CD4-positive, alpha-beta memory T cell (primary cell): ENCODE measurements around the gene RHOBTB3. TPM values are rescaled to one million over a fixed set of nuclear protein-coding genes. Genes with fewer than 3 reads are reported as not detected.
A peak's percentile ranks its signal among the peaks of the same experiment; 100 is the strongest.

ENCODE experiments used
- CTCF ChIA-PET: fragments of 350-600 bp; sonication (Branson Sonifier 250); formaldehyde crosslinking; loops from one replicate; lab custom pipeline; 2021; ENCODE audit warnings: inconsistent platforms; ENCODE audit not compliant: partially characterized antibody; lab: Charles Lee
- POLR2A ChIA-PET: fragments of 350-600 bp; sonication (Branson Sonifier 250); formaldehyde crosslinking; loops from one replicate; lab custom pipeline; 2021; ENCODE audit not compliant: partially characterized antibody; lab: Charles Lee
- DNase-seq, 5 donors: peaks; one replicate each; pipeline versions ENCODE4 v3.0.0 to v3.0.0-alpha.2; 2020 to 2022; ENCODE audit warnings: mixed read lengths in 1 of 5
- H3K27ac ChIP-seq: one replicate; pipeline ENCODE4 v1.7.0; 2013; ENCODE audit warnings: low read depth, low read length
- H3K27me3 ChIP-seq: 2 replicates; pipeline ENCODE4 v1.7.0; 2013; ENCODE audit warnings: mild to moderate bottlenecking, low read length, moderate library complexity; ENCODE audit not compliant: insufficient read depth
- H3K36me3 ChIP-seq: 2 replicates; pipeline ENCODE4 v1.7.0; 2013; ENCODE audit warnings: mild to moderate bottlenecking, low read length, moderate library complexity; ENCODE audit not compliant: insufficient read depth
- H3K4me1 ChIP-seq: 2 replicates; pipeline ENCODE4 v1.7.0; 2013; ENCODE audit warnings: mild to moderate bottlenecking, low read length, moderate library complexity; ENCODE audit not compliant: insufficient read depth
- H3K4me3 ChIP-seq, 2 donors: one replicate each; pipeline ENCODE4 v1.7.0; 2013; ENCODE audit warnings: low read length in 2 of 2, mild to moderate bottlenecking in 1 of 2
- H3K9me3 ChIP-seq, 2 donors: one replicate each; pipeline ENCODE4 v1.7.0; 2013; ENCODE audit warnings: low read length in 2 of 2, control low read depth in 1 of 2; ENCODE audit not compliant: control insufficient read depth in 1 of 2
- H3K27ac Mint-ChIP-seq, 7 donors: one replicate each; pipeline ENCODE4 v1.8.0; 2020 to 2021; ENCODE audit warnings: mixed read lengths in 7 of 7, mild to moderate bottlenecking in 6 of 7, inconsistent platforms in 3 of 7, moderate library complexity in 3 of 7
- H3K27me3 Mint-ChIP-seq, 2 donors: one replicate each; pipeline ENCODE4 v1.8.0; 2020 to 2021; ENCODE audit warnings: mixed read lengths in 2 of 2
- H3K36me3 Mint-ChIP-seq, 2 donors: one replicate each; pipeline ENCODE4 v1.8.0; 2020 to 2021; ENCODE audit warnings: mixed read lengths in 2 of 2, inconsistent platforms in 1 of 2, mild to moderate bottlenecking in 1 of 2
- H3K4me1 Mint-ChIP-seq, 4 donors: one replicate each; pipeline ENCODE4 v1.8.0; 2020 to 2021; ENCODE audit warnings: mixed read lengths in 4 of 4, mild to moderate bottlenecking in 1 of 4
- H3K4me3 Mint-ChIP-seq, 8 donors: one replicate each; pipeline ENCODE4 v1.8.0; 2020 to 2021; ENCODE audit warnings: mixed read lengths in 8 of 8, mild to moderate bottlenecking in 7 of 8, moderate library complexity in 6 of 8, inconsistent platforms in 3 of 8
- H3K9me3 Mint-ChIP-seq, 8 donors: one replicate each; pipeline ENCODE4 v1.8.0; 2020 to 2021; ENCODE audit warnings: mixed read lengths in 8 of 8, mild to moderate bottlenecking in 5 of 8, inconsistent platforms in 3 of 8, moderate library complexity in 1 of 8
- intact Hi-C: fragments of 100-400 bp; cut with micrococcal nuclease; formaldehyde crosslinking; loops from one replicate; pipeline ENCODE4 v1.15.1; 2023
- polyA plus RNA-seq, 2 donors: library from polyadenylated mRNA; unstranded; fragments of 300-500 nt; fragmentation: Illumina TruSeq; gene quantifications; one replicate each; pipeline ENCODE4 v1.2.3, GENCODE V29; 2021
- total RNA-seq, 2 experiments: library from RNA; stranded (reverse); gene quantifications; one replicate each; pipeline ENCODE4 v1.2.3, GENCODE V29; 2021

Gene RHOBTB3
- total and polyA plus RNA-seq, 4 experiments from 2014 or later = 0.32 to 1.8 (median 1.1) TPM

GRCh38 chr5:95734187-95734586 is 3.1 kb downstream of the RHOBTB3 start:
- Histone ChIP-seq H3K9me3 (no peaks in the 10 kb centered on the region), H3K27me3 (peaks cover 17% of the 10 kb centered on the region), H3K4me3 (no peak overlapping the region), H3K36me3 (no peaks in the 10 kb centered on the region), H3K4me1 (peaks cover 11% of the 10 kb centered on the region), H3K27ac (no peak overlapping the region)
- H3K4me3 Mint-ChIP-seq = peak overlapping the region in 1 of 8 donors; percentile 22
- no peak overlapping the region for H3K27ac Mint-ChIP-seq
- DNase-seq = no peak
- ChIA-PET CTCF (interaction anchor here (1.7 kb wide), 1 partner anchor 47 kb away, joined by 5 read pairs; no protein-coding TSS in a partner anchor), POLR2A (interaction anchor here (0.8 kb wide), 1 partner anchor 11 kb away, joined by 3 read pairs; no protein-coding TSS in a partner anchor)
- H3K9me3 Mint-ChIP-seq = no peaks in the 10 kb centered on the region
- H3K27me3 Mint-ChIP-seq = peaks cover 37 to 45% of the 10 kb centered on the region in 2 donors
- intact Hi-C loops = no loop called here
- no peaks in the 10 kb centered on the region for H3K36me3 Mint-ChIP-seq
- peaks cover 1 to 18% (median 15%) of the 10 kb centered on the region in 4 donors for H3K4me1 Mint-ChIP-seq

GRCh38 chr5:95734906-95735305 is 3.8 kb downstream of the RHOBTB3 start:
- Histone ChIP-seq H3K9me3 (no peaks in the 10 kb centered on the region), H3K27ac (no peak overlapping the region), H3K27me3 (peaks cover 17% of the 10 kb centered on the region), H3K4me1 (peaks cover 11% of the 10 kb centered on the region), H3K36me3 (no peaks in the 10 kb centered on the region), H3K4me3 (no peak overlapping the region)
- Mint-ChIP-seq H3K27ac (no peak overlapping the region), H3K27me3 (peaks cover 37 to 41% of the 10 kb centered on the region in 2 donors), H3K9me3 (no peaks in the 10 kb centered on the region), H3K4me1 (peaks cover 1 to 16% (median 14%) of the 10 kb centered on the region in 4 donors), H3K36me3 (no peaks in the 10 kb centered on the region), H3K4me3 (no peak overlapping the region)
- ChIA-PET CTCF (interaction anchor here (0.8 to 1.7 kb wide), 4 partner anchors 10 to 384 kb away, joined by 3 to 5 read pairs (median 4); no protein-coding TSS in a partner anchor), POLR2A (interaction anchor here (0.8 kb wide), 1 partner anchor 11 kb away, joined by 3 read pairs; no protein-coding TSS in a partner anchor)
- intact Hi-C loops = no loop called here
- no peak for DNase-seq

- no peak overlapping the region for H3K4me3 ChIP-seq
- Mint-ChIP-seq H3K36me3 (no peaks in the 10 kb centered on the region), H3K4me1 (peaks cover 1 to 13% (median 11%) of the 10 kb centered on the region in 4 donors), H3K27me3 (peaks cover 32 to 36% of the 10 kb centered on the region in 2 donors), H3K27ac (no peak overlapping the region), H3K9me3 (no peaks in the 10 kb centered on the region), H3K4me3 (no peak overlapping the region)
- H3K9me3 ChIP-seq = no peaks in the 10 kb centered on the region
- ChIA-PET POLR2A (no interaction called here), CTCF (interaction anchor here (0.8 to 1.4 kb wide), 3 partner anchors 10 to 384 kb away, joined by 3 to 4 read pairs (median 3); no protein-coding TSS in a partner anchor)
- H3K4me1 ChIP-seq = peaks cover 10% of the 10 kb centered on the region
- H3K27me3 ChIP-seq = peaks cover 17% of the 10 kb centered on the region
- H3K36me3 ChIP-seq = no peaks in the 10 kb centered on the region
- no peak overlapping the region for H3K27ac ChIP-seq
- DNase-seq = no peak
- intact Hi-C loops = no loop called here
Observed at GRCh38 chr5:95735406-95735805, 4.3 kb downstream of the RHOBTB3 start.

- H3K36me3 ChIP-seq = no peaks in the 10 kb centered on the region
- intact Hi-C loops = no loop called here
- no peaks in the 10 kb centered on the region for H3K4me1 Mint-ChIP-seq
- H3K4me3 ChIP-seq = no peak overlapping the region
- no peak overlapping the region for H3K27ac Mint-ChIP-seq
- no peak overlapping the region for H3K4me3 Mint-ChIP-seq
- no peaks in the 10 kb centered on the region for H3K36me3 Mint-ChIP-seq
- peaks cover 8% of the 10 kb centered on the region for H3K27me3 ChIP-seq
- ChIA-PET POLR2A (no interaction called here), CTCF (no interaction called here)
- H3K27me3 Mint-ChIP-seq = peaks cover 15 to 20% of the 10 kb centered on the region in 2 donors
- H3K27ac ChIP-seq = no peak overlapping the region
- no peaks in the 10 kb centered on the region for H3K9me3 Mint-ChIP-seq
- no peak for DNase-seq
- H3K4me1 ChIP-seq = no peaks in the 10 kb centered on the region
- no peaks in the 10 kb centered on the region for H3K9me3 ChIP-seq
Observed at GRCh38 chr5:95738072-95738471, 6.9 kb downstream of the RHOBTB3 start.

- Mint-ChIP-seq H3K4me3 (no peak overlapping the region), H3K4me1 (no peaks in the 10 kb centered on the region), H3K27ac (no peak overlapping the region), H3K27me3 (peaks cover 10 to 15% of the 10 kb centered on the region in 2 donors), H3K36me3 (no peaks in the 10 kb centered on the region), H3K9me3 (no peaks in the 10 kb centered on the region)
- no peaks in the 10 kb centered on the region for H3K27me3 ChIP-seq
- no peak overlapping the region for H3K27ac ChIP-seq
- DNase-seq = no peak
- no peaks in the 10 kb centered on the region for H3K4me1 ChIP-seq
- POLR2A ChIA-PET = no interaction called here
- no peak overlapping the region for H3K4me3 ChIP-seq
- H3K36me3 ChIP-seq = no peaks in the 10 kb centered on the region
- no peaks in the 10 kb centered on the region for H3K9me3 ChIP-seq
- intact Hi-C loops = no loop called here
- CTCF ChIA-PET = no interaction called here
Observed at GRCh38 chr5:95738834-95739233, 7.7 kb downstream of the RHOBTB3 start.

GRCh38 chr5:95739857-95740256 is 8.7 kb downstream of the RHOBTB3 start:
- no peaks in the 10 kb centered on the region for H3K36me3 ChIP-seq
- H3K4me3 ChIP-seq = no peak overlapping the region
- no peak for DNase-seq
- H3K27me3 ChIP-seq = no peaks in the 10 kb centered on the region
- Mint-ChIP-seq H3K27me3 (peaks cover 7 to 15% of the 10 kb centered on the region in 2 donors), H3K4me3 (no peak overlapping the region), H3K4me1 (no peaks in the 10 kb centered on the region), H3K9me3 (no peaks in the 10 kb centered on the region), H3K27ac (no peak overlapping the region), H3K36me3 (no peaks in the 10 kb centered on the region)
- CTCF ChIA-PET = no interaction called here
- intact Hi-C loops = no loop called here
- no peak overlapping the region for H3K27ac ChIP-seq
- POLR2A ChIA-PET = no interaction called here
- H3K4me1 ChIP-seq = no peaks in the 10 kb centered on the region
- H3K9me3 ChIP-seq = no peaks in the 10 kb centered on the region

GRCh38 chr5:95741458-95741857 is 10.3 kb downstream of the RHOBTB3 start:
- intact Hi-C loops = no loop called here
- no peaks in the 10 kb centered on the region for H3K4me1 Mint-ChIP-seq

More at GRCh38 chr5:95741458-95741857, 10.3 kb downstream of the RHOBTB3 start:
- H3K9me3 Mint-ChIP-seq = no peaks in the 10 kb centered on the region
- DNase-seq = no peak
- Histone ChIP-seq H3K4me3 (no peak overlapping the region), H3K4me1 (no peaks in the 10 kb centered on the region), H3K27ac (no peak overlapping the region), H3K27me3 (no peaks in the 10 kb centered on the region), H3K36me3 (no peaks in the 10 kb centered on the region), H3K9me3 (no peaks in the 10 kb centered on the region)
- no peak overlapping the region for H3K27ac Mint-ChIP-seq
- no peak overlapping the region for H3K4me3 Mint-ChIP-seq
- H3K36me3 Mint-ChIP-seq = no peaks in the 10 kb centered on the region
- ChIA-PET POLR2A (no interaction called here), CTCF (interaction anchor here (1.2 kb wide), 1 partner anchor 40 kb away, joined by 4 read pairs; no protein-coding TSS in a partner anchor)
- peaks cover 7 to 9% of the 10 kb centered on the region in 2 donors for H3K27me3 Mint-ChIP-seq
